K562 (cell line): Measurements from ENCODE around the gene BSN. TPM values are rescaled to one million over a fixed set of nuclear protein-coding genes. Genes with fewer than 3 reads are reported as not detected.

ENCODE experiments used
- ATAC-seq: fragments of 200-7000 bp; cut with Tn5 transposase; 3 replicates; pipeline ENCODE4 v1.9.1; 2020; ENCODE audit warnings: moderate library complexity
- BruUV-seq: library from RNA; stranded (reverse); fragments of 400-500 nt; replicated peaks from 2 replicates; lab custom pipeline; 2021; lab: Mats Ljungman, UMichigan
- CTCF ChIA-PET: fragments of 300-600 bp; formaldehyde crosslinking; extraction: SDS; loops from one replicate; lab custom pipeline; 2021; ENCODE audit warnings: low intra/inter-chr PET ratio; lab: Yijun Ruan, JAX
- POLR2A ChIA-PET: fragments of 300-600, 350-650 bp; sonication (Branson Sonifier 250); formaldehyde crosslinking; extraction: SDS; loops from one replicate; lab custom pipeline; 2021; ENCODE audit warnings: antibody characterized with exemption, inconsistent platforms; lab: Yijun Ruan, JAX
- DNase-seq, 4 experiments: peaks; one replicate each; pipeline versions ENCODE4 v3.0.0 to v3.0.0-alpha.2; 2011 to 2018; ENCODE audit warnings: low spot score in 3 of 4, mixed read lengths in 3 of 4; ENCODE audit errors: extremely low read depth in 1 of 4
- FAIRE-seq: peaks from 2 replicates; lab custom pipeline; 2011; peaks lifted over from hg19 to GRCh38; lab: Jason Lieb, UNC
- H2AFZ ChIP-seq: 2 replicates; pipeline ENCODE4 v1.6.0; 2011; ENCODE audit warnings: low read depth, low read length, control low read depth, inconsistent platforms
- H3K27ac ChIP-seq: fragments of 200-600 bp; 3 replicates; pipeline ENCODE4 v1.8.0; 2011; ENCODE audit warnings: low read depth, mild to moderate bottlenecking, control low read depth, inconsistent platforms, low read length, moderate library complexity, mixed read lengths; ENCODE audit errors: extremely low read depth
- H3K27me3 ChIP-seq, 2 experiments: fragments of 300-600 bp in 1 of 2; 2 replicates in 1 of 2; 3 replicates in 1 of 2; pipeline versions ENCODE4 v1.6.0 to v1.8.0; 2011; ENCODE audit warnings: inconsistent platforms in 2 of 2, low read length in 2 of 2, mild to moderate bottlenecking in 1 of 2, mixed read lengths in 1 of 2, moderate library complexity in 1 of 2; ENCODE audit not compliant: control insufficient read depth in 2 of 2, insufficient read depth in 2 of 2
- H3K36me3 ChIP-seq: fragments of 300-600 bp; 3 replicates; pipeline ENCODE4 v1.8.0; 2011; ENCODE audit warnings: mild to moderate bottlenecking, low read length, inconsistent platforms; ENCODE audit not compliant: control insufficient read depth, insufficient read depth
- H3K4me1 ChIP-seq, 2 experiments: fragments of 200-600 bp in 1 of 2; replicated peaks in 1 of 2; 2 replicates in 1 of 2; 3 replicates in 1 of 2; pipeline versions ENCODE4 v1.5.1 to v1.8.0; 2011; ENCODE audit warnings: inconsistent platforms in 2 of 2, low read length in 2 of 2, mild to moderate bottlenecking in 1 of 2, mixed read lengths in 1 of 2, moderate library complexity in 1 of 2; ENCODE audit not compliant: control insufficient read depth in 2 of 2, insufficient read depth in 2 of 2
- H3K4me2 ChIP-seq: 2 replicates; pipeline ENCODE4 v1.6.1; 2011; ENCODE audit warnings: low read length, control low read depth, inconsistent platforms, mixed read lengths; ENCODE audit not compliant: insufficient read depth
- H3K4me3 ChIP-seq: fragments of 200-600 bp; sonication (generic), shearing (Covaris generic); 2 replicates; pipeline ENCODE4 v1.5.1; 2016; ENCODE audit warnings: control low read depth, inconsistent platforms
- H3K79me2 ChIP-seq: fragments of 200-600 bp; 3 replicates; pipeline ENCODE4 v1.8.0; 2011; ENCODE audit warnings: low read length, inconsistent platforms; ENCODE audit not compliant: control insufficient read depth, insufficient read depth
- H3K9ac ChIP-seq, 2 experiments: 2 replicates each; pipeline versions ENCODE4 v1.6.0 to v1.6.1; 2011; ENCODE audit warnings: low read depth in 2 of 2, low read length in 2 of 2, control low read depth in 1 of 2, inconsistent platforms in 1 of 2, mild to moderate bottlenecking in 1 of 2, mixed read lengths in 1 of 2; ENCODE audit not compliant: insufficient read depth in 1 of 2
- H3K9me1 ChIP-seq: one replicate; pipeline ENCODE4 v1.6.0; 2011; ENCODE audit warnings: inconsistent platforms, mild to moderate bottlenecking, low read length, moderate library complexity; ENCODE audit not compliant: control insufficient read depth, insufficient read depth
- H3K9me3 ChIP-seq: replicated peaks from 2 replicates; pipeline ENCODE4 v1.5.1; 2011; ENCODE audit warnings: low read depth, low read length, inconsistent platforms; ENCODE audit not compliant: control insufficient read depth, insufficient read depth
- H4K20me1 ChIP-seq: replicated peaks from 2 replicates; pipeline ENCODE4 v1.6.1; 2011; ENCODE audit warnings: low read length, inconsistent platforms, mixed read lengths; ENCODE audit not compliant: control insufficient read depth, insufficient read depth
- ETS1 ChIP-seq: conservative IDR thresholded peaks from 2 replicates; pipeline ENCODE4 v1.6.1; 2011; ENCODE audit warnings: low read depth, mild to moderate bottlenecking, low read length; ENCODE audit not compliant: control insufficient read depth
- HINFP ChIP-seq: fragments of 450-650 bp; conservative IDR thresholded peaks from 2 replicates; pipeline ENCODE4 v1.6.1; 2016; ENCODE audit warnings: missing genetic modification characterization, low read depth, mild to moderate bottlenecking, control low read depth, missing compliant biosample characterization
- MAX ChIP-seq: sonication (generic); formaldehyde crosslinking; IDR thresholded peaks from 2 replicates; pipeline ENCODE4 v1.9.0; 2022; ENCODE audit warnings: mild to moderate bottlenecking, missing genetic modification reagents
- MEIS2 ChIP-seq: fragments of 450-650 bp; IDR thresholded peaks from 2 replicates; pipeline ENCODE4 v1.6.1; 2014; ENCODE audit warnings: mild to moderate bottlenecking; ENCODE audit not compliant: partially characterized antibody
- MNT ChIP-seq, 2 experiments: fragments of 450-650 bp; conservative IDR thresholded peaks; 2 replicates each; pipeline ENCODE4 v1.6.1; 2017; ENCODE audit warnings: mild to moderate bottlenecking in 2 of 2, moderate library complexity in 2 of 2
- NFIC ChIP-seq: fragments of 450-650 bp; IDR thresholded peaks from 2 replicates; pipeline ENCODE4 v1.6.1; 2017; ENCODE audit warnings: mild to moderate bottlenecking, inconsistent platforms
- PRPF4 ChIP-seq: fragments of 200-400 bp; formaldehyde crosslinking; IDR thresholded peaks from one replicate; pipeline ENCODE4 v1.6.1; 2017; ENCODE audit warnings: low read length, low read depth, mild to moderate bottlenecking; ENCODE audit not compliant: insufficient read depth, poor library complexity, severe bottlenecking
- TAF9B ChIP-seq: fragments of 450-650 bp; IDR thresholded peaks from 2 replicates; pipeline ENCODE4 v1.6.1; 2018; ENCODE audit warnings: mild to moderate bottlenecking; ENCODE audit not compliant: partially characterized antibody
- TGIF2 ChIP-seq: sonication (generic); formaldehyde crosslinking; IDR thresholded peaks from 2 replicates; pipeline ENCODE4 v1.8.1; 2022; ENCODE audit warnings: mild to moderate bottlenecking, missing genetic modification reagents, moderate library complexity
- ZNF398 ChIP-seq: fragments of 250-450 bp; sonication (Bioruptor Pico); IDR thresholded peaks from 2 replicates; pipeline ENCODE4 v1.8.0; 2021; ENCODE audit warnings: moderate library complexity, mild to moderate bottlenecking, inconsistent platforms
- WGBS: fragments of 100-300 bp; shearing (Covaris generic); methylation state at CpG from one replicate; pipeline ENCODE4 v1.1.6; 2016; ENCODE audit warnings: low coverage, mixed read lengths; ENCODE audit not compliant: insufficient coverage; ENCODE audit errors: missing lambda C conversion rate; 5-methylcytosine and 5-hydroxymethylcytosine counted together
- in situ Hi-C: fragments of 300-500 bp; cut with MboI; formaldehyde crosslinking; loops from 4 replicates; pipeline ENCODE4 v1.15.0; 2018; ENCODE audit warnings: inconsistent platforms, mixed read lengths
- intact Hi-C: fragments of 100-400 bp; cut with micrococcal nuclease; formaldehyde crosslinking; loops from 2 replicates; pipeline ENCODE4 v1.14.2; 2022
- polyA plus RNA-seq, 8 experiments: library from polyadenylated mRNA; depleted of rRNA in 4 of 8; stranded (reverse) in 5 of 8; unstranded in 3 of 8; fragments of >200 nt; fragmentation: Nextera tagmentation in 2 of 8; fragmentation: Illumina TruSeq in 1 of 8; extraction: Ambion mirVana in 2 of 8; extraction: Trizol in 1 of 8; gene quantifications; 2 replicates each; pipeline versions ENCODE4 v1.2.1 to v1.2.3, GENCODE V29; 2011 to 2014; ENCODE audit warnings: inconsistent platforms in 1 of 8, missing spikeins in 1 of 8
- total RNA-seq, 7 experiments: library from RNA; depleted of rRNA in 6 of 7; stranded (reverse); fragments of >200 nt in 6 of 7; fragmentation: Illumina TruSeq in 2 of 7; extraction: Trizol in 2 of 7; gene quantifications; 2 replicates each; pipeline versions ENCODE4 v1.2.1 to v1.2.3, GENCODE V29; 2011 to 2021; ENCODE audit warnings: low replicate concordance in 1 of 7

BSN gene
- total and polyA plus RNA-seq, 9 of the 15 experiments (the other 6 are each of a cell fraction or from before 2014, with no cell fraction given) = 0.03 to 1.5 (median 0.29) TPM

- TF ChIP-seq MAX (no peak), ZNF398 (CRISPR knock-in tag) (no peak)
Observed at GRCh38 chr3:49699281-49699979, 145.2 kb downstream of the BSN start (continued).

- in situ Hi-C loops = loop anchor here (5.0 kb wide), 1 partner anchor 142 kb away; no protein-coding TSS in a partner anchor
- FAIRE-seq (no peak), ATAC-seq (no peak), DNase-seq (no peak)
- Histone ChIP-seq H3K36me3 (peaks cover 70% of the 10 kb centered on the region; the same call in 2 of the 3 replicates), H3K9ac (no peak overlapping the region), H3K27me3 (no peaks in the 10 kb centered on the region), H2AFZ (no peak overlapping the region), H3K9me1 (peaks cover 3% of the 10 kb centered on the region), H3K27ac (no peak overlapping the region), H3K4me1 (peaks cover 0 to 10% of the 10 kb centered on the region in 2 experiments; a peak in 2 of 5 replicates), H4K20me1 (no peaks in the 10 kb centered on the region), H3K4me2 (no peak overlapping the region)
- ChIA-PET CTCF (no interaction called here), POLR2A (no interaction called here)
- WGBS = 89% methylated on average over 6 of the region's 8 CpGs
- TF ChIP-seq NFIC (peak; percentile 62), HINFP (tag) (no peak), TAF9B (no peak), ETS1 (no peak), MNT (conservative IDR thresholded peaks at IDR 0.05) (no peak), TGIF2 (CRISPR knock-in tag) (no peak), MEIS2 (no peak), PRPF4 (no peak)
- TF ChIP-seq, all 486 proteins: peak for 1
- intact Hi-C loops = loop anchor here (1.0 to 5.0 kb wide), 2 partner anchors 161 to 207 kb away; no protein-coding TSS in a partner anchor
- Histone ChIP-seq H3K9me3 (no peaks in the 10 kb centered on the region), H3K79me2 (no peaks in the 10 kb centered on the region), H3K4me3 (no peak overlapping the region)
- no TSS peak for BruUV-seq
Observed at GRCh38 chr3:49700014-49700413, 145.7 kb downstream of the BSN start.
